ENCODE results near the gene SHKBP1. TPM values are rescaled to one million over a fixed set of nuclear protein-coding genes. Genes with fewer than 3 reads are reported as not detected.

Gene SHKBP1
- total and polyA plus RNA-seq, 10 of the 15 experiments (the other 5 are each of a cell fraction or from before 2014, with no cell fraction given): 2.3 to 123 (median 67.0) TPM

- in situ Hi-C loops (cut with MboI): loop anchor here (10.0 kb wide), 1 partner anchor 301 kb away; no protein-coding TSS in a partner anchor
- peak overlapping the region; percentile 94 for H3K4me2 ChIP-seq (ENCODE audit: control insufficient read depth, insufficient read depth)
- no peaks in the 10 kb centered on the region for H4K20me1 ChIP-seq (ENCODE audit: control insufficient read depth, insufficient read depth)
- ChIA-PET POLR2A (interaction anchor here (0.5 to 3.8 kb wide), 8 partner anchors 9 to 257 kb away, joined by 3 to 24 read pairs (median 4); partner anchors contain the start of genes ACTMAP, C19orf47 and PLD3), CTCF (interaction anchor here (0.6 to 6.0 kb wide), 10 partner anchors 8 to 181 kb away, joined by 3 to 106 read pairs (median 3); no protein-coding TSS in a partner anchor), RAD21 (ENCODE audit: unreplicated experiment) (interaction anchor here (0.5 to 4.2 kb wide), 6 partner anchors 14 to 64 kb away, joined by 3 to 49 read pairs (median 3); no protein-coding TSS in a partner anchor), SMC1A (ENCODE audit: uncharacterized antibody, unreplicated experiment) (interaction anchor here (1.3 to 5.3 kb wide), 4 partner anchors 13 to 141 kb away, joined by 3 to 35 read pairs (median 4); no protein-coding TSS in a partner anchor)
- intact Hi-C loops (cut with micrococcal nuclease; ENCODE audit: unreplicated experiment): no loop called here
- peaks cover 27% of the 10 kb centered on the region for H3K4me1 ChIP-seq (ENCODE audit: control insufficient read depth, insufficient read depth, low read length)
- H3K9ac ChIP-seq (ENCODE audit: control insufficient read depth, insufficient read depth, low read length): no peak overlapping the region
- DNase-seq (ENCODE audit: low read depth, low spot score) (peak; percentile 48), ATAC-seq (peak; percentile 63), FAIRE-seq (no peak)
- H3K4me3 ChIP-seq: peak overlapping the region; percentile 71
- H3K79me2 ChIP-seq (ENCODE audit: control insufficient read depth, insufficient read depth, low read length): no peaks in the 10 kb centered on the region
- no peaks in the 10 kb centered on the region for H3K36me3 ChIP-seq (ENCODE audit: control insufficient read depth in 2 of 2, insufficient read depth in 2 of 2, low read length in 1 of 2)
- H3K9me3 ChIP-seq (replicated peaks; ENCODE audit: control insufficient read depth, insufficient read depth, low read length): no peaks in the 10 kb centered on the region
- peaks cover 2 to 5% of the 10 kb centered on the region in 2 experiments for H3K27me3 ChIP-seq (replicated peaks in 1 of 2; ENCODE audit: control insufficient read depth in 2 of 2, insufficient read depth in 2 of 2, low read length in 1 of 2)
- no TSS peak for BruUV-seq (replicated peaks)
- WGBS (ENCODE audit: insufficient coverage, insufficient replicate concordance, low lambda C conversion rate, missing lambda C conversion rate): 2% methylated on average over 69 of the region's 71 CpGs
- H2AFZ ChIP-seq (ENCODE audit: control insufficient read depth, low read depth, low read length): peak overlapping the region; percentile 84
- H3K27ac ChIP-seq (ENCODE audit: control insufficient read depth, insufficient read depth): no peak overlapping the region
- TF ChIP-seq CTCF (IDR thresholded peaks at IDR 0.05 in 2 of 3, conservative IDR thresholded peaks at IDR 0.05 in 1 of 3; ENCODE audit: control insufficient read depth in 2 of 3, extremely low read depth in 1 of 3, insufficient read depth in 1 of 3, low read depth in 3 of 3, low read length in 3 of 3) (peak; percentile 15 to 58 (median 20); a peak in 4 of 6 replicates), HDAC2 (IDR thresholded peaks at IDR 0.05) (no peak), HDAC6 (IDR thresholded peaks at IDR 0.05; ENCODE audit: unreplicated experiment) (no peak), RAD21 (IDR thresholded peaks at IDR 0.05; ENCODE audit: insufficient read depth, low read depth, low read length) (peak; percentile 34; the same call in 1 of the 2 replicates), E2F4 (IDR thresholded peaks at IDR 0.05; ENCODE audit: low read depth, low read length) (peak; percentile 64; the same call in 1 of the 2 replicates), ZSCAN29 (IDR thresholded peaks at IDR 0.05) (0 out of 2 replicates have a peak, but pooled peaks have one; percentile 34), LARP7 (IDR thresholded peaks at IDR 0.05) (peak; percentile 87; the same call in 1 of the 2 replicates), MYC (IDR thresholded peaks at IDR 0.05; ENCODE audit: insufficient read depth, insufficient read length, insufficient replicate concordance, low read length, severe bottlenecking) (no peak), RCOR1 (conservative IDR thresholded peaks at IDR 0.05; ENCODE audit: low read depth, low read length) (no peak), BCL3 (IDR thresholded peaks at IDR 0.05; ENCODE audit: borderline replicate concordance, insufficient read depth, low read depth, low read length, poor library complexity, severe bottlenecking) (no peak), REST (IDR thresholded peaks at IDR 0.05; ENCODE audit: low read depth, low read length) (no peak), POU2F2 (IDR thresholded peaks at IDR 0.05; ENCODE audit: borderline replicate concordance, low read depth, low read length) (no peak), TARDBP (IDR thresholded peaks at IDR 0.05; ENCODE audit: borderline replicate concordance) (no peak)
Measured at GRCh38 chr19:40605216-40605971, 28.7 kb downstream of the SHKBP1 start.
